Measurements from ENCODE around the gene NFATC2.
"Not testable (repeated sequence)": the region's sequence is repeated elsewhere in the genome, so short reads cannot be mapped to it uniquely, and the experiment has no call there.

The NFATC2 gene

GRCh38 chr20:51493346-51493791 lies 49.1 kb downstream of the NFATC2 start:
- no peak for DNase-seq

- no peak for DNase-seq
Observed at GRCh38 chr20:51492167-51493092, 50.1 kb downstream of the NFATC2 start.

- no peak for DNase-seq
Observed at GRCh38 chr20:51491393-51491792, 51.1 kb downstream of the NFATC2 start.

DNA sequence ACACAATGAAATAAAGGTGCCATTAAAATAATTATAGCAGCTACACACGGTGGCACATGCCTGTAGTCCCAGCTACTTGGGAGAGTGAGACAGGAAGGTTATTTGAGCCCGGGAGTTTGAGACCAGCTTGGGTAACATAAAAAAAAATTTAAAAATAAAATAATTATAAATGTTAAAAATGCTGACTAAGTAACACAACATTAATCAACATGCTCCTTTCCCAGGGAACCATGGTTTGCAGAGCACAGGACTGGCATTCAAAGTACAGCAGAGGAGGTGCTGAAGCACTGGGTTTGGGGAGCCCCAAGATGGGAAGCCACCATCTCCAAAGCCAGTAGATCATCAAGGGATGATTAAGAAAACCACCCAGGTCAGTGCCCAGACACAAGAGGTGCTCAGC lies 51.9 kb downstream of the NFATC2 start:
- DNase-seq, result no peak

- DNase-seq, result no peak
Observed at GRCh38 chr20:51489611-51490010, 52.9 kb downstream of the NFATC2 start.

DNA sequence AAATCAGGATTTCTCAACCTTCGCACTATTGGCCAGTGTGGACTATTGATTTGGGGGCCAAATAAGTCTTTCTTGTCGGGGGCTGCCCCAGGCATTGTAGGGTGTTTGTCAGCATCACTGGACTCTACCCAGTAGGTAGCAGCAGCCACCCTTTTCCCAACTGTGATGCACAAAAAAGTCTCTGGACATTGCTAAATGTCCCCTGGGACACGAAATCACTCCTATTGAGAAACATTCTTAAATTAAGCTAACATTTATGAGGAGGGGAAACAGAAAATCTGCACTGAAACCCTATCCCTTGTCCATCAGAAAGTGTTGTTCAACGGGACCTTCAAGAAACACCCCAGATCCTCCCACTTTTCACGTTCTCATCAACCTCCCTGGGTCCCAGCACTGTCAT lies 54.2 kb downstream of the NFATC2 start:
- no peak for DNase-seq

DNA sequence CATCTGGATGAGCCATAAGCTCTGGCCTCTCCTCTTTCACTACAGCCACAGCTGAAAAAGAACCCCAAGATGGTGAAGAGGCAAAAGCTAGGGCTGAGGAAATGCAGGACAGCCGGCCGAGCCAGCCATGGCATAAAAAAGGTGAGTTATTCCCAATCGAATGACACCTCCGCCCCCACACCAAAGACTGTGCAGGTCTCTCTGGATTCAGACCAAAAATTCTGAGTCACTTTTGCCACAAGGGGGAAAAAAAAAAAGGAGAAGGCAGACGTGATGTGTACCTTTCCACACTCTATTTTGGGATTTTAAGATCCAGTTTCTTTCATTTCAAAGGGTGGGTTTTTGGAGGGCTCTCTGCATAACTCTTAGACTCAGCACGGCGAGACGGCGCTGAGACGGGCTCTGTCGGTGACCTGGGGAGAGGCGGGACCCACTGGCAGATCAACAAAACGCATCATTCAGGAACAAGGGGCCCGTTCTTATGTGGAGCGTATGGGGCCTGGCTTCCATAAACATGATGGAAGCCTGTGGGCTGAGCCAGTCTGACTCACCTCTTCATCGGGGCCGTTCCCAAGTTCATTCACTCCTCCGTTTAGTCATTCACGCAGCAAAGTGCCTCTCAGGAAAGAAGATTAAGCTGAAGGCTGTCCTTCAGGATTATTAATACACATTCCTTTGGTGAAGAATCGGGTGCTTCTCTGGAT lies 54.8 kb downstream of the NFATC2 start:
- no peak for DNase-seq

GRCh38 chr20:51487076-51487475 lies 55.4 kb downstream of the NFATC2 start:
- DNase-seq, result no peak

- DNase-seq, result no peak
Observed at GRCh38 chr20:51486197-51487005, 56.1 kb downstream of the NFATC2 start.

DNA sequence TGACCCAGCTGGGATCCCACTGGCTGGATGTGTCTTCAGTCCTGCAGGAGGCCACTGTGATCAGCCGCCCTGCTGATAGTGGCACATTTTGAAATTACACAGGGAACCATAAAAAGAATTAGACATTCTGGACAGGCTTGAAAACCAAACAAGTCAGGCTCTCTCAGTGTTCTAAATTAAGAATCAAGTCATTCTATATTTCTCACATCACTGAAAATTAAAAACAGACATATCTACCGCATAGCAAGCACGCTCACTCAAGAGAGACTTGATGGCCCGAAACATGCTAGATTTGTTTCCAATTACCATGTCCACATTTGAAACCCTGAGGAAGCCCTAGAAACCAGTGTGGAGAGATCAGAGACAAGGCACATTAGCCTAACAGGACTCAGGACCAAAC lies 57.7 kb downstream of the NFATC2 start:
- DNase-seq, result no peak

GRCh38 chr20:51484141-51484815 lies 58.2 kb downstream of the NFATC2 start:
- DNase-seq, result peak in 1 of 2 experiments; percentile 14

DNA sequence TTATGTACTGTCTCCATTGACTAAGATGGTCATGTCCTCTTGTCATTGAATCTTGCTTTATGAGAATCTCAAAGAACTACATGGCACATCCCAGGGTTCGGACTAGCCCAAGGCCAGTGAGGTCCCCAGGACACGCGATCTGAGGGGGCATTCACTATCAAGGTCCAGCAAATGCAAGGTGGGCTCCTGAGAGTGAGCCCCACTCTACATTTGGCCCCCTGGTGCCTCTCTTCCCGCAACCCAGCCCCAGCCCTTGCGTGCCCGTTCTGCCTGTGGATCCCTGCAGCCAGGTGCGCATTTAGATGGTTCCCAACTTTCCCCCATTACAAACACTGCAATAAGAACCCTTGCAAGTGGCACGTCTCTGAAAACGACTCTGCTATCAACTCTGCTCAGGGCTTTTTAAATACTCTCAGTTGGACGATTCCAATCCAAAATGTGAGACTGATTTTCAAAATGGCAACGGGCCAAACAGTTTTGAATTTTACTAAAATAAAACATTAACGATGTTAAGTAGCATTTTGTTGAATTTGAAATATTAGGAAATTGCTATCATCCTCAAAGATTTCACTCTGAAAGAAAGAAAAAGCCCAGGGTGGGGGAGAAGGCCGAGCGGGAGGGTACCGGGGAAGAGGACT lies 59.6 kb downstream of the NFATC2 start:
- DNase-seq, result no peak

GRCh38 chr20:51481341-51481914 lies 61.1 kb downstream of the NFATC2 start:
- DNase-seq, result no peak

GRCh38 chr20:51480507-51481270 lies 61.8 kb downstream of the NFATC2 start:
- DNase-seq, result no peak

DNA sequence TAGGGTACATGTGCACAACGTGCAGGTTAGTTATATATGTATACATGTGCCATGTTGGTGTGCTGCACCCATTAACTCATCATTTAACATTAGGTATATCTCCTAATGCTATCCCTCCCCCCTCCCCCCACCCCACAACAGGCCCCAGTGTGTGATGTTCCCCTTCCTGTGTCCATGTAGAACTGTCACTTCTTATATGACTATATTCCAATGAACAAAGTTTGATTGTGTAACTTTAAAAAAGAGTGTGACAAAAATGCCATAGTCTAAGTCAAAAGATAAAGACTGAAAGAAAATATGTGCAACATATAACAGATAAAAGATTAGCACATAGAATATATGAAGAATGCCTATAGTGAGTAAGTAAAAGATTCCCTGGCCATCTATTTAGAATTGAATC lies 66.4 kb downstream of the NFATC2 start:
- not testable (repeated sequence) for DNase-seq

DNA sequence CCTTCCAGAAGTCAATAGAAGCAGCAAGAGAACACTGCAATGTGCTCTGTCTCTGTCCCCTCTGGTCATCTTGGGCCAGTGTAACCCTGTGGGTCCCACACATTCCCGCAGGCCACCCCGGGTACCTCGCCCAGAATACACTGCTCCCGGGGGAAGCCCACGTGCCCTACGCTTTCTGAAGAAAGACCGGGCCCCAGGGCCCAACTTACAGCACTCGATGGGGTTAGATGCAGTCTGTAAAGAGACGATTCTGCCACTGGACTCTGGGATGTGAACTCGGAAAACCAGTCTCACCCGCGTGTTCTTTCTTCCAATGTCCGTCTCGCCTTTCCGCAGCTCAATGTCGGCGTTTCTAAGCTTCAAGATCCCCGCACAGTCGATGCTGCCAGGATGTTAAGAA lies 68.7 kb downstream of the NFATC2 start:
- no peak for DNase-seq

GRCh38 chr20:51473256-51473655 lies 69.3 kb downstream of the NFATC2 start:
- DNase-seq, result no peak

GRCh38 chr20:51470907-51471411 lies 71.6 kb downstream of the NFATC2 start:
- DNase-seq, result no peak

GRCh38 chr20:51470499-51470820 lies 72.1 kb downstream of the NFATC2 start:
- peak; percentile 97 to 100 for DNase-seq

- DNase-seq, result peak in 1 of 2 experiments; percentile 87
Observed at GRCh38 chr20:51469578-51470498, 72.7 kb downstream of the NFATC2 start.

Data from NCI-H526 (cell line).